ENCODE results near the gene NFYB. TPM values are rescaled to one million over a fixed set of nuclear protein-coding genes. Genes with fewer than 3 reads are reported as not detected.
A peak's percentile ranks its signal among the peaks of the same experiment; 100 is the strongest.

NFYB gene
- total and polyA plus RNA-seq, 9 of the 15 experiments (the other 6 are each of a cell fraction or from before 2014, with no cell fraction given): 14.5 to 51.5 (median 32.3) TPM

DNA sequence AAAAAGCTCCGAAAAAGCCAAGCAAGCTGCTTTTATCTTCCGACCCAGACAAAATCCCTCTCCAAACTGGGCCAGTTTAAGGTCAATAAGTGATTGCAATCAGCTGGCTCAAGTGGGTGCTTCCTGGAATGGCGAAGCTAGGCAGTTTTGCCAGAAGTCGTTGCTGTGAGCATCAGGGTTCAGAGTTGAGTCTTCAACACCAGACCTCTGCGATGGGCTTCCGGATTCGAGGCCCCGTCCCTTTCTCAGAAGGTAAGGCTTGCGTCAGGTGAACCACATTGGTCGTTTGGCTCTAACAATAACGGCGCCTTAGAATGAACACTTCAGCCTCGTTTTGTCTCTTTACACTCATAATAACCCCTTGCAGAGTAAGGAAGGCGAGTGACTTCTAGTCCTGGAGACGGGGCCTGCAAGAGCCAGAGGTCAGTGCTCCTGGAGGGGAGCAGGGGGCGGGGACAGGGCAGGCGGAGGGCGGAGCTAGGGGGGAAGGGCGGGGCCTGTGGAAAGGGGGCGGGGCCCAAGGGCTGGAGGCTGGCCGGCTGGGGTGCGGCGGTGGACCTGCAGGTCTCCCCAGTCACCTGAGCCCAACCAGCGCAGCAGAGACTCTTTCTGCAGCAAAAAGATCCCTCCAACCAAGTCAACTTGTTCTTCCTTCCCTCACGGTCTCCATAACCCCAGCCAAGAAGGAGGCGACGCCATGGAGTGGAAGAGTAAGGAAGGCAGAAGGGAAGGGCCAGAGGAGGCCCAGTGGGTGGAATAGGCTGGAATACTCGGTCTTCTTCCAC lies 34.0 kb upstream of the NFYB start (continued):
- TF ChIP-seq HDGF (IDR thresholded peaks at IDR 0.05) (peak; percentile 50; the same call in 1 of the 2 replicates), ZNF24 (IDR thresholded peaks at IDR 0.05) (peak; percentile 48; the same call in 1 of the 2 replicates), GABPA (tag; conservative IDR thresholded peaks at IDR 0.05; ENCODE audit: low read depth) (peak; percentile 41; the same call in 1 of the 2 replicates), CTBP1 (IDR thresholded peaks at IDR 0.05; ENCODE audit: borderline replicate concordance) (peak; percentile 63), CBFA2T3 (IDR thresholded peaks at IDR 0.05) (peak; percentile 74), ZNF79 (CRISPR knock-in tag; IDR thresholded peaks at IDR 0.05; ENCODE audit: low read depth) (no peak), NCOA1 (IDR thresholded peaks at IDR 0.05; ENCODE audit: low read depth) (0 out of 2 replicates have a peak, but pooled peaks have one; percentile 14), HNRNPK (IDR thresholded peaks at IDR 0.05; ENCODE audit: low read depth, low read length, poor library complexity, severe bottlenecking) (no peak), ZNF217 (CRISPR knock-in tag; IDR thresholded peaks at IDR 0.05) (no peak), ZKSCAN1 (IDR thresholded peaks at IDR 0.05; ENCODE audit: low read depth, low read length) (no peak)
- TF ChIP-seq, protein P1, sequence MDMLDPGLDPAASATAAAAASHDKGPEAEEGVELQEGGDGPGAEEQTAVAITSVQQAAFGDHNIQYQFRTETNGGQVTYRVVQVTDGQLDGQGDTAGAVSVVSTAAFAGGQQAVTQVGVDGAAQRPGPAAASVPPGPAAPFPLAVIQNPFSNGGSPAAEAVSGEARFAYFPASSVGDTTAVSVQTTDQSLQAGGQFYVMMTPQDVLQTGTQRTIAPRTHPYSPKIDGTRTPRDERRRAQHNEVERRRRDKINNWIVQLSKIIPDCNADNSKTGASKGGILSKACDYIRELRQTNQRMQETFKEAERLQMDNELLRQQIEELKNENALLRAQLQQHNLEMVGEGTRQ (CRISPR knock-in tag; IDR thresholded peaks at IDR 0.05): no peak
- TF ChIP-seq, protein P2, sequence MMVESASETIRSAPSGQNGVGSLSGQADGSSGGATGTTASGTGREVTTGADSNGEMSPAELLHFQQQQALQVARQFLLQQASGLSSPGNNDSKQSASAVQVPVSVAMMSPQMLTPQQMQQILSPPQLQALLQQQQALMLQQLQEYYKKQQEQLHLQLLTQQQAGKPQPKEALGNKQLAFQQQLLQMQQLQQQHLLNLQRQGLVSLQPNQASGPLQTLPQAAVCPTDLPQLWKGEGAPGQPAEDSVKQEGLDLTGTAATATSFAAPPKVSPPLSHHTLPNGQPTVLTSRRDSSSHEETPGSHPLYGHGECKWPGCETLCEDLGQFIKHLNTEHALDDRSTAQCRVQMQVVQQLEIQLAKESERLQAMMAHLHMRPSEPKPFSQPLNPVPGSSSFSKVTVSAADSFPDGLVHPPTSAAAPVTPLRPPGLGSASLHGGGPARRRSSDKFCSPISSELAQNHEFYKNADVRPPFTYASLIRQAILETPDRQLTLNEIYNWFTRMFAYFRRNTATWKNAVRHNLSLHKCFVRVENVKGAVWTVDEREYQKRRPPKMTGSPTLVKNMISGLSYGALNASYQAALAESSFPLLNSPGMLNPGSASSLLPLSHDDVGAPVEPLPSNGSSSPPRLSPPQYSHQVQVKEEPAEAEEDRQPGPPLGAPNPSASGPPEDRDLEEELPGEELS (CRISPR knock-in tag; IDR thresholded peaks at IDR 0.05; ENCODE audit: borderline replicate concordance): no peak
- TF ChIP-seq, protein P3, sequence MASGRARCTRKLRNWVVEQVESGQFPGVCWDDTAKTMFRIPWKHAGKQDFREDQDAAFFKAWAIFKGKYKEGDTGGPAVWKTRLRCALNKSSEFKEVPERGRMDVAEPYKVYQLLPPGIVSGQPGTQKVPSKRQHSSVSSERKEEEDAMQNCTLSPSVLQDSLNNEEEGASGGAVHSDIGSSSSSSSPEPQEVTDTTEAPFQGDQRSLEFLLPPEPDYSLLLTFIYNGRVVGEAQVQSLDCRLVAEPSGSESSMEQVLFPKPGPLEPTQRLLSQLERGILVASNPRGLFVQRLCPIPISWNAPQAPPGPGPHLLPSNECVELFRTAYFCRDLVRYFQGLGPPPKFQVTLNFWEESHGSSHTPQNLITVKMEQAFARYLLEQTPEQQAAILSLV (tag; IDR thresholded peaks at IDR 0.05): no peak
- TF ChIP-seq, protein P4, sequence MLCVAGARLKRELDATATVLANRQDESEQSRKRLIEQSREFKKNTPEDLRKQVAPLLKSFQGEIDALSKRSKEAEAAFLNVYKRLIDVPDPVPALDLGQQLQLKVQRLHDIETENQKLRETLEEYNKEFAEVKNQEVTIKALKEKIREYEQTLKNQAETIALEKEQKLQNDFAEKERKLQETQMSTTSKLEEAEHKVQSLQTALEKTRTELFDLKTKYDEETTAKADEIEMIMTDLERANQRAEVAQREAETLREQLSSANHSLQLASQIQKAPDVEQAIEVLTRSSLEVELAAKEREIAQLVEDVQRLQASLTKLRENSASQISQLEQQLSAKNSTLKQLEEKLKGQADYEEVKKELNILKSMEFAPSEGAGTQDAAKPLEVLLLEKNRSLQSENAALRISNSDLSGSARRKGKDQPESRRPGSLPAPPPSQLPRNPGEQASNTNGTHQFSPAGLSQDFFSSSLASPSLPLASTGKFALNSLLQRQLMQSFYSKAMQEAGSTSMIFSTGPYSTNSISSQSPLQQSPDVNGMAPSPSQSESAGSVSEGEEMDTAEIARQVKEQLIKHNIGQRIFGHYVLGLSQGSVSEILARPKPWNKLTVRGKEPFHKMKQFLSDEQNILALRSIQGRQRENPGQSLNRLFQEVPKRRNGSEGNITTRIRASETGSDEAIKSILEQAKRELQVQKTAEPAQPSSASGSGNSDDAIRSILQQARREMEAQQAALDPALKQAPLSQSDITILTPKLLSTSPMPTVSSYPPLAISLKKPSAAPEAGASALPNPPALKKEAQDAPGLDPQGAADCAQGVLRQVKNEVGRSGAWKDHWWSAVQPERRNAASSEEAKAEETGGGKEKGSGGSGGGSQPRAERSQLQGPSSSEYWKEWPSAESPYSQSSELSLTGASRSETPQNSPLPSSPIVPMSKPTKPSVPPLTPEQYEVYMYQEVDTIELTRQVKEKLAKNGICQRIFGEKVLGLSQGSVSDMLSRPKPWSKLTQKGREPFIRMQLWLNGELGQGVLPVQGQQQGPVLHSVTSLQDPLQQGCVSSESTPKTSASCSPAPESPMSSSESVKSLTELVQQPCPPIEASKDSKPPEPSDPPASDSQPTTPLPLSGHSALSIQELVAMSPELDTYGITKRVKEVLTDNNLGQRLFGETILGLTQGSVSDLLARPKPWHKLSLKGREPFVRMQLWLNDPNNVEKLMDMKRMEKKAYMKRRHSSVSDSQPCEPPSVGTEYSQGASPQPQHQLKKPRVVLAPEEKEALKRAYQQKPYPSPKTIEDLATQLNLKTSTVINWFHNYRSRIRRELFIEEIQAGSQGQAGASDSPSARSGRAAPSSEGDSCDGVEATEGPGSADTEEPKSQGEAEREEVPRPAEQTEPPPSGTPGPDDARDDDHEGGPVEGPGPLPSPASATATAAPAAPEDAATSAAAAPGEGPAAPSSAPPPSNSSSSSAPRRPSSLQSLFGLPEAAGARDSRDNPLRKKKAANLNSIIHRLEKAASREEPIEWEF (CRISPR knock-in tag; IDR thresholded peaks at IDR 0.05): no peak

Measured in K562 (cell line).